ENCODE results near the gene MKNK2.

The MKNK2 gene

GRCh38 chr19:2010135-2010668, 40.8 kb downstream of the MKNK2 start:
- peaks cover 7% of the 10 kb centered on the region for H3K4me1 ChIP-seq (ENCODE audit: insufficient read depth, low read length, severe bottlenecking)
- H3K27me3 ChIP-seq (ENCODE audit: insufficient read depth, low read length): no peaks in the 10 kb centered on the region
- H3K4me2 ChIP-seq (ENCODE audit: low read length): no peak overlapping the region
- H3K27ac ChIP-seq (ENCODE audit: low read depth, low read length, poor library complexity, severe bottlenecking): no peak overlapping the region
- no peaks in the 10 kb centered on the region for H3F3A ChIP-seq (ENCODE audit: insufficient read depth, low read length)
- no peaks in the 10 kb centered on the region for H4K20me1 ChIP-seq (ENCODE audit: insufficient read depth, low read length)
- no peak for TF ChIP-seq EZH2 (IDR thresholded peaks at IDR 0.05; ENCODE audit: borderline replicate concordance, low read length)
- no peak for TF ChIP-seq CTCF (IDR thresholded peaks at IDR 0.05; ENCODE audit: low read length)
- H3K9me2 ChIP-seq (ENCODE audit: low read depth, low read length): no peaks in the 10 kb centered on the region
- H3K79me2 ChIP-seq (ENCODE audit: insufficient read depth, low read length): no peaks in the 10 kb centered on the region
- H3K9ac ChIP-seq (ENCODE audit: low read length): no peak overlapping the region
- H2AFZ ChIP-seq (ENCODE audit: low read length): no peak overlapping the region
- H3K4me3 ChIP-seq (ENCODE audit: low read depth, low read length, poor library complexity, severe bottlenecking): no peak overlapping the region
- H3K9me3 ChIP-seq (ENCODE audit: low read length): no peaks in the 10 kb centered on the region
- no peaks in the 10 kb centered on the region for H3K36me3 ChIP-seq (ENCODE audit: insufficient read depth, low read length)

- H3K27me3 ChIP-seq (ENCODE audit: insufficient read depth, low read length): no peaks in the 10 kb centered on the region
- H3K79me2 ChIP-seq (ENCODE audit: insufficient read depth, low read length): no peaks in the 10 kb centered on the region
- no peak overlapping the region for H3K9ac ChIP-seq (ENCODE audit: low read length)
- no peaks in the 10 kb centered on the region for H3F3A ChIP-seq (ENCODE audit: insufficient read depth, low read length)
- no peaks in the 10 kb centered on the region for H3K9me2 ChIP-seq (ENCODE audit: low read depth, low read length)
- no peak overlapping the region for H2AFZ ChIP-seq (ENCODE audit: low read length)
- no peak overlapping the region for H3K27ac ChIP-seq (ENCODE audit: low read depth, low read length, poor library complexity, severe bottlenecking)
- no peaks in the 10 kb centered on the region for H3K9me3 ChIP-seq (ENCODE audit: low read length)
- no peak overlapping the region for H3K4me2 ChIP-seq (ENCODE audit: low read length)
- H3K4me3 ChIP-seq (ENCODE audit: low read depth, low read length, poor library complexity, severe bottlenecking): no peak overlapping the region
- TF ChIP-seq CTCF (IDR thresholded peaks at IDR 0.05; ENCODE audit: low read length) (no peak), EZH2 (IDR thresholded peaks at IDR 0.05; ENCODE audit: borderline replicate concordance, low read length) (no peak)
- no peaks in the 10 kb centered on the region for H3K4me1 ChIP-seq (ENCODE audit: insufficient read depth, low read length, severe bottlenecking)
- H4K20me1 ChIP-seq (ENCODE audit: insufficient read depth, low read length): no peaks in the 10 kb centered on the region
- H3K36me3 ChIP-seq (ENCODE audit: insufficient read depth, low read length): peaks cover 3% of the 10 kb centered on the region; the same call in 1 of the 2 replicates
These were observed 47.2 kb downstream of the MKNK2 start for GRCh38 chr19:2003874-2004273.

- Histone ChIP-seq H3K4me3 (ENCODE audit: low read depth, low read length, poor library complexity, severe bottlenecking) (no peak overlapping the region), H3K4me1 (ENCODE audit: insufficient read depth, low read length, severe bottlenecking) (no peaks in the 10 kb centered on the region), H3K9ac (ENCODE audit: low read length) (no peak overlapping the region), H2AFZ (ENCODE audit: low read length) (no peak overlapping the region), H3K4me2 (ENCODE audit: low read length) (no peak overlapping the region), H3F3A (ENCODE audit: insufficient read depth, low read length) (no peaks in the 10 kb centered on the region), H3K9me2 (ENCODE audit: low read depth, low read length) (no peaks in the 10 kb centered on the region), H3K27ac (ENCODE audit: low read depth, low read length, poor library complexity, severe bottlenecking) (no peak overlapping the region), H4K20me1 (ENCODE audit: insufficient read depth, low read length) (no peaks in the 10 kb centered on the region), H3K79me2 (ENCODE audit: insufficient read depth, low read length) (no peaks in the 10 kb centered on the region), H3K9me3 (ENCODE audit: low read length) (no peaks in the 10 kb centered on the region), H3K27me3 (ENCODE audit: insufficient read depth, low read length) (no peaks in the 10 kb centered on the region), H3K36me3 (ENCODE audit: insufficient read depth, low read length) (peaks cover 15% of the 10 kb centered on the region; the same call in 1 of the 2 replicates)
- TF ChIP-seq EZH2 (IDR thresholded peaks at IDR 0.05; ENCODE audit: borderline replicate concordance, low read length) (no peak), CTCF (IDR thresholded peaks at IDR 0.05; ENCODE audit: low read length) (no peak)
These were observed 51.1 kb downstream of the MKNK2 start for GRCh38 chr19:1999856-2000515.

All from OCI-LY1 (cell line).